NCI-H2029 treated with DMSO at 0.1 percent for 48 hours (cell line): ENCODE data around the gene GLP2R.

Experiments used
- DNase-seq: peaks from one replicate; lab custom pipeline; 2025; lab: John Stamatoyannopoulos, UW

Gene GLP2R

DNA sequence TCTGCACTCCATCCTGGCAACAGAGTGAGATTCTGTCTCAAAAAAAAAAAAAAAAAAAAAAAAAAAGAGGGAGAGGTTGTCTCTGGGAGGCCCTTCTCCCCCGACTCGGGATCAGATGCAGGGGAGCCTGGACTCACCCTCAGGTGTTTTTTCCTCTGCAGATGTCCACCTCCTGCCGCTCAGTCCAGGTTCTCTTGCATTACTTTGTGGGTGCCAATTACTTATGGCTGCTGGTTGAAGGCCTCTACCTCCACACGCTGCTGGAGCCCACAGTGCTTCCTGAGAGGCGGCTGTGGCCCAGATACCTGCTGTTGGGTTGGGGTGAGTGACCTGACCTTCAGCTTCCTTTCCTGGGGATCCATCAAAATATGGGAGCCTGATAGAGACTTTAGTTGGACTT is 34.1 kb downstream of the GLP2R start:
- DNase-seq = no peak

DNA sequence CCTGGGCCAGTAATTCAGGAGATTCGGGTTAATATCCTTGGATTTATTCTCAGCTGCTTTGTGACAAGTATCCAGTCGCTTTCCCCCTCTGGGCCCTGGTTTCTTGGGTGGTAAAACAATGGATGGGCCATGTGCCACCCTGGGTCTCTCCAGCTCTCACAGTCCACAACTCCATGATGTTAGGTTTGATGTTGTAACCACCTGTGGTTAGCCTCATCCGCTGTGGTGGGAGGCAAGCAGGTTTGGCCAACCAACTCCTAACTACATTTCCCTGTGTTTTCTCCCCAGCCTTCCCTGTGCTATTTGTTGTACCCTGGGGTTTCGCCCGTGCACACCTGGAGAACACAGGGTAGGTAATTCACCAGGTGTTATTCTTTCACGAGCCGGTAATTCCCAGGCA is 35.1 kb downstream of the GLP2R start:
- DNase-seq = no peak

DNA sequence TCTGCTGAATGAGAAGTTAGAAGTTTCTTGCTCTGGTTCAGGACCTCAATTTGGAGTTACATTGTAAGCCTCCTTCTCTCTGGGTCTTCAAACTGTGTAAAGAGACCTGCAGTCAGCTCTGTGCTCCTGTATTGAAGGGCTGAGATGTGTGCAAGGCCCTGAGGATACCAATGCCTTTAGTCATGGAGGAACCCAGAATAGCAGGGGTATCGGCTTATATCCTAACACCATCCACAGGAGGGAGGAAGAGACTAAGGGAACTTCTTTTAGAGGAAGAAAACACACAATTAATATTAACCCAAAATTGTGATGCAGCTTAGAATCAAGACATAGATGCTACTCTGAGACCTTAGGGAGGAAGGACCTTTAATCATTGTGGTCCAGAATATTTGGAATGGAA is 36.5 kb downstream of the GLP2R start:
- DNase-seq = no peak

DNA sequence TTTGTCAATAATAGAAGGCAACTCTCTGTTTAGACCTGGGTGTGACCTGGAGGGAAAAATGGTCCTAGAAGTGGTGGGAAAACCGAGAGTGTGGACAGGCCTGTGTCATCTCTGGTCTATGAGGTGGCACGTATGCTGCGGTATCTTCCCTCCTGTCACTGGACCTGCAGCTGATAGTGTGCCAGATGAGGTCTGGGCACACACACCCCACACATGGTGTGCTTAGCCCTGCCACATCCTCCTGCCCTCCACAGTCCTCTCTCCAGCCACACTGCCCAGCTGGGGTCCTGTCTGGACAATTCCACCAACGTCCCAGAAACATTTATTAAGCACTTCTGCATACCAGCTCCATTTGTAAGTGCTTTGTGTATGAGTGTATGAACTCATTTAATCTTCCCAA is 37.2 kb downstream of the GLP2R start:
- no peak for DNase-seq

DNA sequence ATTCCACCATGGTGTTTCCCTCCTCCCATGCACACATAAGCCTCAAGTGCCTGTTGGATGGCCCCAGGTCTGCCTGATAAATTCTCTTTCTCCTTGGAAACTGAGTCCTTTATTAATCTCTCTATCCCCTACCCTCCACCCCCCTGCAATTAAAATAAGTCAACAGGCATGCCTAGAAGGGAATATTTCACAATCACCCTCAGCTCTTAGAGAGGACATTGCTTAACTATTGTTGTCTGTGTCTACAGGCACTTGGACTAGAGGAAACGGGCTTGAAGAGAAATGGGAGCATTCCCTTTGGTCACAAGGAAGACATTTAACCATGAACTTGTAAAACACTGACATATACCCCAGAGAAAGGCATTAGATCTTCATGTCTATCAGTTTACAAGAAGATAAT is 39.9 kb downstream of the GLP2R start:
- DNase-seq = no peak

DNA sequence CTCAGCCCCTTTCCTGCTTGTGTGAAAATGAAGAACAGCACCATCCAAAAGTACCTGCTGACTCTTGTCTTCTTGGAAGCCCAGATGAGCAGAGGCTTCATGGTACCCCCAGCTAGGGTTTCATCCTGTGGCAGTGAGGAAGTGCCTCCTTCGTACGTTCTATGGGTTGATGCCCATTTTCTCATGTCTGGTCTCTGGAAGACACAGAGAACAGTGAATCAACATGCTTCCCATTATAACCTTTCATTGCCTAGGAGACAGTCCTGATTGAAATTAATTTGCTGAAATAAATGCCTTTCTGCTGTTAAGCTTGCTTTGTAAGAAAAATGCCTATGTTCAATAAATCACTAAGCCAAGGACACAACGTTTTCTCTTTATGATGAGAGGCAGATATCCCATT is 42.8 kb downstream of the GLP2R start:
- DNase-seq = no peak

DNA sequence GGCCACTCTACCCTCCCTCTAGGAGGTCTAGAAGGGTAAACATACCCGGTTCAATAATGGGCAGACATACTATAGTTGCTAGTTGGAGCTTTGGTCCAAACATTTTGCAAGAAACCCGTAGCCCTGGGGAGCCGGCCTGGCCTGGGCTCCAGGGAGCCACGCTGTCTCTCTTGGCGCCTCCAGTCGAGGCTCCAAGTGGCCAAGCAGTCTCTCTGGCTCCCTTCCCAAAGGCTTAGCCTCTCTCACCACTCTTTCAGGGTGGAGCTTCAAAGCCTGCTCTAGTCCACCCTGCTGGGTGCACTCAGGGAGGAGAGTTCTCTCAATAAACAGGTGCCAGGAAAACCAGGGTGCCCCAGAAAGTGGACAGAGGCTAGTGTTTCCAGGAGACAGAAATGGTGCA is 47.1 kb downstream of the GLP2R start:
- DNase-seq = no peak

DNA sequence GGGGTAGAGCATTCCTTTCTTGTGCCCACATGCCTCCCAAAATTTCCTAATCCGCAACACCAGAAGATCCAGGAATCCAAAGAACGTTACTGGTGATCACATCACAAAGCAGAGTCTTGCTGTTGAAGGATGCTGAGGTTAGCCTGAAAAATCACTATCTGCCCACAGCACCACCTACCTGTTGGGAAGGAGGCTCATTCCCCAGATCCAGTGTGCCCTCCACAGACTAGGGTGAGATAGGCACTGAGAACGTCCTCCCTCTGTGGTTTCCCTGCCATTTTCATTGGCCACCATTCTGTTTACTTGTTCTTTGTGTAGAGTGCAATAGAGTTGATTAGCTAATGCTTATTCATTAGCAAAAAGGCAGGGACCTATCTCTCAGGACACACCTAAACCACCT is 49.0 kb downstream of the GLP2R start:
- no peak for DNase-seq

DNA sequence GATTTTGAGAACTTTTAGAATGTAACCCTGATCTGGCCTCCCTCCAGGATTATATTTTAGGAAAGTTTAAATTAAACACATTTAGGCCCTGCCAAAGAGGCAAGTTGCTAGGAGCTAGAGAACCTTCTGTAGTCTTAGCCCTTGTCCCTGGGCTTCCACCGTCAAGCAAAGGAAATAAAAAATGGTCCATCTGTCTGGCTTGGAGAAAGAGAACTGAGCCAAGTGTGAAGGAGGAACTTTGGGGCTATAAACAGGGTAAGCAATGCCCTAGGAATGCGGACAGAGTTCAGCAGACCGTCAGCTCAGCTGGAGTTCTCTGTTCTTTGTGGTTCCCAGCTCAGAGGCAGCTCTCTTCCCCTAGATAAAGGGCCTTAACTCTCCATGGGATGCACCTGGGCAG is 49.7 kb downstream of the GLP2R start:
- DNase-seq = no peak

DNA sequence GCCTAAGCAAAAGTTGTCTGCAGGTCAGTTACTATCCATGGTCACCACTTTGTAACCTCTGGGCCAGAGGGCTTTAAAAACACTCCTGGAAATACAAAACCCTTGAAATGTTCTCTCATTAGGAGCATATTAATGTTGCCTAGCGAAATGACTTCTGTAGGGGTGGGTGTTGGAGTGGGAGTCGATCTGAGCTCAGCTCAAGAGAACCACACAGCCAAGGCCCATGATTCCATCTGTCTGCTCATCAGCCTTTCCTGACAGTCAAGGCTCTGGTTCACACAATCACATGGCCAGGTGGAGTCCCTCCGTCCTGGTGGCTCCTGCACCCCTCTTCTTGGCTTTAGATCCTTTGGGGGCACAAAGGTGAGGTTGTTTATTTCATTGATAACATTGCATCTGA is 52.6 kb downstream of the GLP2R start:
- no peak for DNase-seq

DNA sequence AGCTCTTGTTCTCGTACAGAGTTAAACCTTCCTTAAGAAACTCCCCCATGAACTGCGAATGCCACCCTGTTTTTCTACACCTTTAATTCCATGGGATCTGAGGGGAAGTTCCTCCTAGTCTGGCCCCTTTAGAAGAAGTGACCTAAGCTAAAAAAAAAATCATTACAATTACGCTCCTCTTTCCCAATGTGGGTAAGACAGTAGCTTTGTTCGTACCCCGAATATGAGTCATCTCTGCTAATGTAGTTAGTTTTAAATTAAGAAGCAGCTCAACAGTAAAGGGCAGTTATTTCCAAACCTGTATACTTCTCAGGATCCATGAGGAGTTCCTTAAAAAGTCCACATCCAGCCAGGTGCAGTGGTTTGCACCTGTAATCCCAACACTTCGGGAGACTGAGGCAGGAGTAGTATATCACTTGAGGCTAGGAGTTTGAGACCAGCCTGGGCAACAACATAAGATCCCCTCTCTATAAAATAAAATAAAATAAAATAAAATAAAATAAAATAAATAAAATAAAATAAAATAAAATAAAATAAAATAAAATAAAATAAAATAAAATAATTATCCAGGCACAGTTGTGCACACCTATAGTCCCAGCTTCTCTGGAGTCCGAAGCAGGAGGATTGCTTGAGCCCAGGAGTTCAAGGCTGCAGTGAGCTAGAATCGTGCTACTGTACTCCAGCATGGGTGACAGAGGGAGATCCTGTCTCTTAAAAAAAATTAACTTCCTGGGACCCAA is 53.2 kb downstream of the GLP2R start:
- no peak for DNase-seq

DNA sequence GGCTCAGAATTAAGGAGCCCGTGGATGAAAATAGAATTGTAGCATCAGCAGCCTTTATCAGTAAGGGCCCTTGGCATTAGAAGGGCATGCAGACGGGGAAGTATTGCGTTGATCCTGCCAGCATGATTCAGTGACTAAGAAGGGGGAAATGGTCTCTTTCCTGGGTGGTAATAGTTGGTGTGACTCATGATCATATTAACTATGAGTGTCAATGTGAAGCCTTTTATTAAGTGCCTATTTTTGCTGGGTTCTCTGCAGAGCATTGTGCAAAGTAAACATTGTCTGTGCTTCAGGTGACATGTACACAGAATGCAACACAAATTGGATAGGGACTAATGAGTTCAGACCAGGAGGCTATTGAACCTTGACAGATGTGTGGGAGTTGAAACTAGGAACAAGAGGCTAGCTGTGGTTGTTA is 54.9 kb downstream of the GLP2R start:
- no peak for DNase-seq

DNA sequence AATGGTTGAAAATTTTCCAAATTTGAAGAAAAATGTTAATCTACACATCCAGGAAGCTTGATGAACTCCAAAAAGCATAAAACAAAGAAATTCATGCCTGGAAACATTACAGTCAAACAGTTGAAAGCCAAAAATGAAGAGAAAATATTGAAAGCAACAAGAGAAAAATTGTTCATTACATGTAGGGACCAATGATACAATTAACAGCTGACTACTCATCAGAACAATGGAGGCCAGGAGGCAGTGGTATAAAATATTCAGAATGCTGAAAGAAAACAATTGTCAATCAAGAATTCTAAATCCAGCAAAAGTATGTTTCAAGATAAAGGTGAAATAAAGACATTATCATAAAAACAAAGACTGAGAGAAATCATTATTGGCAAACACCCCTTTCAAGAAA is 57.7 kb downstream of the GLP2R start:
- DNase-seq = no peak

DNA sequence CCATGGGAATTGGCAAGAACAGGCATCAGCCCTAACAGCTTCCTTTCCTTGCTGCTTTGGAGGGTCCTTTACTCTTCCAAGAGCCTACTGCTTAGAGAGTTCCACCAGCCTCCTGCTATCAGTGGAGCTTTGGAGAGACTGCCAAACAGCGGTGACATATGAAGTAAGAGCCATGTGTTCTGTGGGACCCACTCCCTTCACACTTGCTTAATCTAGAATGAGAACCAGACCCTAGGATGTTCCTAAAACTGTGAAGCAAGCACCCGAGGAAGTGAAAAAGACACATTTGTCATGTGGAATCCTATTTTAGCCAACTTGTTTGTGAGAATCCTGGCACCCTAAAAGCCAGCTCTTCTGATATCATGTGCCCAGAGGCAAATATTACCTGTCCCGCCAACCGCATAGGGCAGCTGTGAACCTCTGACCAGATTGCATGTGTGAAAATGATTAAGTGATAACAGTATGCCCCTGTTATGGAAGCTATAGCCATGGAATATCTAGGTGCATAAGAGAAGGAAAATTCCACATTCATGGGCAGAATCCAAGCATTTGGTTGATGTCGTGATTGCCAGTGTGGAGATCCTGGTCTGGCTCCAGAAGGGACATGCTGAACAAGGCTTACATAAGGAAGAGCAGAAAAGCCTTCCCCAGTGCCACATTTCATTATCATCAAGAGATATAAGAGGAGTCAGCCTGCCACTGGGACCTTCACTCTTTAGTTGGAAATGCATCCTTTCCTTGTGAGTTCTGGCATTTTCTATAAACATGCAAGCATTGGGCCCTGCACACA is 60.6 kb downstream of the GLP2R start:
- DNase-seq = no peak

DNA sequence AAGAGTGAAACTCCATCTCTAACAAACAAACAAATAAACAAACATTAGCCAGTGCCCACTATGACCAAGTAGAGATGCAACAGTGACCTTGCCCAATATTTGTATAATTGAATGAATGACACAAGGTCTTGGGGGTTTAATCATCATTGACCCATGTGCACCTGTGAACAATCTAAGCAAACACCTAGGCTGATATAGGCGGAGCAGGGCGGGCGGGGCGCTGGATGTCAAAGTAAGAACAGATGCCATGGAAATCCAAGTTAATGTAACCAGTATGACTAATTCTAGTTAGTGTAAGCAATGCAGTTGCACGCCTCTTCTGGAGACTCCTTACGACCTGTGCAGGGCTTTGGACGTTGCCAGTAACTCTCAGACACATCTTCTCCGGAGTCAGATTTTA is 61.8 kb downstream of the GLP2R start:
- DNase-seq = no peak

DNA sequence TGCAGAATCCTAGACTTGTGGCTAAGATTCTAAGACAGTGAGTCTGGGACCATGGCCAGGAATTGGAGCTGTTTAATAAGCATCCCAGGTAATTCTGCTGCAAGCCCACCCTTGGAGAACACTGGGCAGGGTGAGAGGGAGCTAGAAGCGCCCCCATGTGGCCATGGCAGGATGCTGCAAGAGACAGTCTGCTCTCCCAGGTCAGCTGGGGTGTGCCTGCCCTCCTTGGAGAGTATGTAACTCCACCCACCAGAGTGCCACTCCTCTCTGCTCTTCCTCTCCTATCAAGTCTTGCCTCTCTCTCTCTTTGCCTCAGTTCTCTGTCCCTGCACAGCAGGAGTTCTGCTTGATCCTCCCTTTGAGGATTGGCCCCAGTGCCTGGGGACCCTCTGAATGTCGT is 64.4 kb downstream of the GLP2R start:
- DNase-seq = no peak

DNA sequence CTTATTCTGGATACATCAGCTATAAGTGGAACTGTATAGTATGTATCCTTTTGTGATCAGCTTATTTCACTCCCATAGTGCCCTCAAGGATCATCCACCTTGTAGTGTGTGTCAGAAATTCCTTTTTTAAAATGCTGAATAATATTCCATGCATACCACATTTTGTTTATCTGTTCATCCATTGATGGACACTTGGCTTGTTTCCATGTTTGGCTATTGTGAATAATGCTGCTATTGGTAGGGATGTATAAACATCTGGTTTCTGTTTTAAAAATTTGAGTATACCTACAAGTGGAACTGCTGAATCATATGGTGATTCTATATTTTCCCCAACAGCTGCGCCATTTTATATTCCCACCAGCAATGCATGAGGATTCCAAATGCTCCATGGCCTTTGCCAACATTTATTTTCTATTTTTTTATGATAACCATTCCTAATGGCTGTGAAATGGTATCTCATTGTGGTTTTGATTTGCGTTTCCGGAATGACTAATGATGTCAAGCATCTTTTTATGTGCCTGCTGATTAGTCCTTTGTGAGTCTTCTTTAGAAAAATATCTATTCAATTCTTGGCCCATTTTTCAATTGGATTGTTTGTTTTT is 67.8 kb downstream of the GLP2R start:
- no peak for DNase-seq

DNA sequence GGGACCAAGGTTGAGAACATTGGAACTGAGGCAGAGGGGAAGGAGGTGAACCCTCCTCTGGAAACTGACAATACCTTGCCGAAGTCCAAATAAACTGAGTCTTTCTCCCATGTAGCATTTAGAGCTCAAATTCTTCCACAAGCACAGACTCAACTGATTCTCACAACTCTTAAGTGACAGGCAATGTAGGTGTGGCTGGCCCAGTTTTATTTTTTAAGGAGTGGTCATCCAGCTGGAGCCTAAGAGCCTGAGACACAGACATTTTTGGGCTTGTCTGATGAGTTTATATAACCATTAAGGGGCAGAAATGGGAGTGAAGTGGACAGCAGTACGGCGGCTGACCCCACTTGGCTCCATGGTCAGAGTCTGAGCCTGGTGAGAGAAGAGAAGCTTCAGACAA is 68.5 kb downstream of the GLP2R start:
- no peak for DNase-seq

DNA sequence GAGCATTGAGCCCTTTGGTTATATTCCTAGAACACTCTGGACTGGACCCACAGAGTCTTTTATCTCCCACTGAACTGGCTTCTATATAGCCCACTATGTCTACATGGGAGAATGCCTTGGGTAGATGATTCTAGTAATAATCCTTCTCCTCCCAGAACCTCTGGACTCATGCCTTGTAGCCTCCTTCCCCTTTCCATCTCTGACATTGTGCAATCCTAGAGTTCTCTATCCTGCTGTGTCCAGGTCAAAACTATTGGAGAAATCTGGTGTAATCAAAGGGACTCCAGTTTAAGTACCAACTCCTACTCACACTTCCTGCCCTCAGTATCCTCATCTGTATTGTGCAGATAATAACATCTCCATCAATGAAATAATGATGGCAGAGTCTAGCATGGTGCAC is 70.2 kb downstream of the GLP2R start:
- DNase-seq = no peak

DNA sequence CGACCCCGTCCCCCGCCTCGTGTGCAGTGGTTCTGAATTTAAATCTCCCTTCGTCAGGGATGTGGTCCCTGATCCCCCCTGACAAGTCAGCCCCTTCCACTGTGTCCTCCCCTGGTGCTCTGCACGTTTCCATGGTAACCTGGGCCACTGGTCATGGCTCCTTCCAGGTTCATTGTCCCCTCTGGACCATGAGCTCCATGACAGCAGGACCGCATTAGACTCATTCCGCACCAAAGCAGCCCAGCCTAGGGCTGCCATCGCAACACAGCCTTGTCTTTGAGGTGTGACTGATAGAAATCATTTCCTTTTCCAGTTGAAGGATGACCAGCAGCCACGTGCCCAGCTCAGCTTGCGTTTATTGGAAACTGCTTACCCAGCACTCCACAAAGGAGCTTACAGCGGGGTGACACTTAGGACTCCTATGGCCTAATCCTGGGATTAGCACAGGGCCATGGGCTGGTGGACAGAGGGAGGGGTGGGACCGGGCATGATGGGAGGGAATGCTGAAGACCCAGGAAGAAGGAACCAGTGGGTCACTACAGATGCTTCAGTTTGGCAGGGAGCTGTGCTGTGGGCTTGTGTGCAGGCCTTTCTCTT is 71.7 kb downstream of the GLP2R start:
- no peak for DNase-seq

DNA sequence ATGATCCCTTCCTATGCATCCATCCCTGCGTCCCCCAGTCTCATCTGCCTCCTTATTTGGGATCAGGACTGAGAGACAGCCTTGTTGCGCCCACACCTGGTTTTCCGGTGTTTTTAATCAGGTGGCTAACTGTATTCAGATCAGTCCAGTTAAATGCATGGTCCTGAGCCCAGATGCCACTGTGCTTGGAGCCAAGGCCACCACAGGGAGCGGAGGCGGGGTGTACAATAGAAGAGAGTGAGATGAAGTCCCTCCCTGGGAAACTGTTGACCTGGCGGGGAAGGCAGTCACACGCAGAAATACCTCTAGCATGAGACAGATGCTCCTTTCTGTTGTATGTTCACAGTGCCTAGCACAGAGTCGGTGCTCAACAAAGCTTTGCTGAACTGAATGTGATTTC is 73.1 kb downstream of the GLP2R start:
- no peak for DNase-seq

DNA sequence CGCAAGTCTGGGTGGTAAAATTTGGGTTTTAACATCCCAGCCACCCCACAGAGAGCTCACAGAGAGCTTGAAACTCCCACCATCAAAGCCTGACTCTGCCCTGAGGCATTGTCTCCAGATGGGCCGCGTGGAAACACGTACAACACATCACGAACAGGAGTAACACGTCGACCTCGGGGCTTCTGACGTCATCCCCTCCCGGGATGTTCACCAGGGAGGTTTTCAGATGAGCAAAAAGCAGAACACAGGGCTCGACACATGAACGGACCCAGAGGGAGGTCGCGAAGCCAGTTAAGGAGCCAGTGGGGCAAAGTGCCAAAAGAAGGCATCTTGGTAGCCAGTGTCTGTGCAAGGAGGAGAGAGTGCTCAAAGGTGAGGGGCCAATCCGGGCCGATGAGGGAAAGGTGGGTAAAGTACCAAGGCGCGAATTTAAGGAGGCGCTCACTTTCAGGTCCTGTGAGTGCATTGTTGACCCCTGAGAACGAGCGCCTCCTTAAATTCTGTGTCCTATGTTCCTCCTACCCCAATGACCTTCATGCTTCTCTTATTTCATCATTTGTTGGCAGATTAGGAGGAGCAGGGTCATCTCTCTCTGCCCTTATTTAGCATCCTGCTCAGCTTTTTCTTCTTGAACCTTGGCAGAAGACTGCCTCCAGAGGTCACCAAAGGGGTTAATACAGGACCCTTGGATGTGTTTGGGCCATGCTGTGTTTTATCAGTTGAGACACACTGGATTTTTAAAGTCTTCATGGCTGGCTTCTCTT is 73.7 kb downstream of the GLP2R start:
- DNase-seq = no peak
